OCI-LY3 (cell line): Measurements from ENCODE around the gene TENM4.

Experiments
- CTCF ChIP-seq: fragments of 200-600, 300-600 bp; sonication (generic); IDR thresholded peaks from 2 replicates; pipeline ENCODE4 v1.5.1; 2014; ENCODE audit warnings: antibody characterized with exemption, low read length, low read depth
- EZH2phosphoT487 ChIP-seq: fragments of 200-600 bp; shearing (Covaris generic); IDR thresholded peaks from 2 replicates; pipeline ENCODE4 v1.6.1; 2018; ENCODE audit warnings: antibody characterized with exemption, mixed run types, low read depth

GRCh38 chr11:79043726-79044125 is 397.1 kb downstream of the TENM4 start:
- TF ChIP-seq EZH2phosphoT487: no peak
- no peak for TF ChIP-seq CTCF
